ENCODE results near the gene PCDHB1.
A peak's percentile ranks its signal among the peaks of the same experiment; 100 is the strongest.

GRCh38 chr5:141100243-141100805 is 49.1 kb downstream of the PCDHB1 start, which contains the start of gene PCDHB3:
- TF ChIP-seq CTCF (conservative IDR thresholded peaks at IDR 0.05; ENCODE audit: low read length) = peak; percentile 55
- no peak for TF ChIP-seq EZH2phosphoT487 (IDR thresholded peaks at IDR 0.05; ENCODE audit: borderline replicate concordance, low read depth, low read length)

Measured in OCI-LY7 (cell line).